GM03348 (cell line): ENCODE results near the gene FAM174C.
A peak's percentile ranks its signal among the peaks of the same experiment; 100 is the strongest.

ENCODE experiments used
- DNase-seq: peaks from one replicate; pipeline ENCODE4 v3.0.0; 2012; ENCODE audit warnings: low spot score

The FAM174C gene

GRCh38 chr19:1275260-1275975 is at the start of gene FAM174C:
Gene FAM174C, plus strand, starts transcription at chr19:1275530. Its CDS starts 20 bp downstream, at chr19:1275550.
- DNase-seq = peak; percentile 97

DNA sequence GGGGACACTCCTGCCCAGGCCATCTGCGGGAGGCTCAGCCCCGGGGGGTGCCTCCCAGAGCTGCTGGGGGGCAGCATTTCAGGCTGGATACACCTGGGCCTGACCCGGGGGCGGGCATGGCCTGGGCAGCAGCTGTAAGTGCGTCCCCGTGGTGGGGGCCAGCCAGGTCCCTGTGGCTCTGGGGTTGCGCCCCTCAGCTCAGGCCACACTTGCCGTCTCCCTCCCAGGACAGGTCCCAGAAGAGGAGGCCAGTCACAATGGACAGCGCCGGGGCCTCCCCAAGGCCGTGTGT is 49.2 kb upstream of the FAM174C start:
- DNase-seq = no peak

GRCh38 chr19:1226522-1227303 is 48.6 kb upstream of the FAM174C start:
- no peak for DNase-seq

- DNase-seq = no peak
Measured at GRCh38 chr19:1227304-1228054, 47.9 kb upstream of the FAM174C start.

- no peak for DNase-seq
Measured at GRCh38 chr19:1228161-1228957, 47.0 kb upstream of the FAM174C start.

DNA sequence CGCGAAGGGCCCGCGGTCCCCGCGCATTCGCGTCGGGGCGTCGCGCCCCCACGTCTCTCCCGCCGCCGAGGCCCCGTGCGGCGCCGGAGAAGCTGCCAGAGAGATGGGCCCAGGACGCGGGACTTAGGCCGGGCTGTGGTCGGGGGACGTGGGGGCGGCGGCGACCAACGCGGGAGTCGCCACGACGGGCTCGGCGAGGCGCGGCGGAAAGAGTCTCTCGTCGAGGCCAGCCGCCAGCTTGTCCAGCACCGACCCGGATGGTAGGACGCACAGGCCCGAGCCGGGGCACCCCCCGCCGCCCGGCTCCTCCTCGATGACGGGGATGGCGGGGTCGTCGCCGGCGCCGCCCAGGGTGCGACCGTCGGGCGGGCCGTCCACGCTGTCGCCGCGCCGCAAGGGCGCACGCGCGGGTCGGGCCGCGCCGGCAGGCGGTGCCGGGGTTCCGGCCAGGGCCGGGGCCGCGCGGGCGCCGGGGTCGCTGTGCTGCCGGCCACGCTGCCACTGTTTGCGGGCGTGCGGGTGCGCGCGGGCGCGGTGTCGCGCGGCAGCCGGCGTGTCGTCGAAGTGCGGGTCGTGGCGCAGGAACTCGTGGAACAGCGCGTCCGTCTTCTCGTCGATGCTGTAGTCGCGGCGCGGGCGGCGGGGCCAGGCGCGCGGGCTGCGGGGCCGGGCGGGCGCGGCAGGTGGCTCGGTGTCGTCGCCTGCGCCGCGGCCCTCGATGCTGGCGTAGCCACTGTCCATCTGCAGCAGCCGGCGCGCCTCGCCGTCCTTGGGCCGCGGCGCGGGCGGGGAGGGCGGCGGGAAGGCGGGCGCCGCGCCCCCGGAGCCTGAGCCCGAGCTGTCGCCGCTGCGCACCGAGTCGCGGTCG is 46.0 kb upstream of the FAM174C start:
- no peak for DNase-seq

- DNase-seq = no peak
Measured at GRCh38 chr19:1229924-1230782, 45.2 kb upstream of the FAM174C start.

DNA sequence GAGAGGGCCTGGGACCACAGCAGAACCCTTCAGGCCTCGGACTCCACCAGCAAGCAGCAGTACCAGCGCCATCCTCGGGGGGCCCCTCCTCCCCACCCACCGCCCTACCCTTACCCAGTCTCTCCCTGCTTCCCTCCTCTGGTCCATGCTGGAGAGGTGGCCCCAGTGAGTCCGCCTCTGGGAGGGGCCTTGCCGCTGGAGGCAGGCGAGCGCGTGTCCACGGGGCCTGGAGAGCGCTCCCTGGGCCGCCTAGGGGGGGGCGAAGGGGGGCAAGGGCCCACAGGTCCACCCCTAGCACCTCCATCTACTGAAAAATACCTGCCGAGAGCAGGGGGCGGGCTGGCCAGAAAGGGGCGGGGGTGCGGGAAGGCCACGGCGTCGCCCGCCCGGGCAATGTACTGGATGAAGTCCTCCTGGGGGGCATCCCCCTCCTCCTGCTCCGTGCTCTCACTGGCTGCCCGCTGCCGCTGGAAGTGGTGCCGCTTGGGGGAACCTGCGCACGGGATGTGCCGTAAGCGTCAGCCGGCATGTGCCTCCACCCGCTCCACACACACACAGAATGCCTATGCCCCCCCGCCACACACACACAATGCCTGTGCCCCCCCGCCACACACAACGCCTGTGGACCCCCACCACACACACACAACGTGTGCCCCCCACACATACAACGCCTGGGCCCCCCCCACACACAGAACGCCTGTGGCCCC is 44.4 kb upstream of the FAM174C start:
- no peak for DNase-seq

DNA sequence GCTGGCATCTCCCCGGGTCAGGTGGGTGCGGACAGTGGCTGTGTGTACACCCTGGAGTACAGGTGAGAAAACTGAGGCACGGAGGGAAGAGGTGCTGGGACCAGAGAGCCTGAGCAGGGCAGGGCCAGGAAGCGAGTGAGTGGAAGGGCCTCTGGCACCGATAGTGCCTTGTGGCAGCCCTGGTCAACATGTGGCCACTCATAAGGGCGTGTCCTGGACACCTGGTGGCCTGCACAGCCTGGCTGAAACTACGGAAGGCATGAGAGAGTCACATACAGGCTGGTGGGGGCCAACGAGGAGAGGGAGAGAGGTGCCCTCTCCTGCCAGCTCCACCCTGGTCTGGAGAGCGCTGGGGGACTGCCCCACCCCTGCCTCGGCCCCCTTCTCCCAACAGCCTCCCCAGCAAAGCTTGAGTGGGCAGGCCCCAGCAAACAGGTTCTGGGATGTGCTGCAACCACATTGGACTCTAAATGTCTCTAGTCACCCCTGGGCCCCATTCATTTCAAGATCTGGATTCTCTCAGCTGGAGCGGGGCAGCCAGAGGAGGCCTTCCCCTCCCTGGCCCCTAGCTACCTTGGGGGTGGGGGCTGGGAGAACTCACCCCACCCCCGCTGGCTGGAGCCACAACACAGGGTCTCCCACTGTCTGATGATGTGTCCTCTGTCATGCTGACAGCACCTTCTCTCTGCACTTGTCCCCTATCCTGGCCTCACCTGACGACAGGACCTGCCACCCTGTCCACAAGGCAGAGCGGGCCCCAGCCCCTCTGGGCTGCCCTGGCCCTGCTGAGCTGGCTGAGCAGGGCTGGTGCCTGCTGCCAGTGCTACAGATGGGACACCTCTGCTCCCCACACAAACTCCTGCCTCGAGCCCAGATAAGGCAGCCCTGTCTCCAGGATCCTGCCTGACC is 43.3 kb upstream of the FAM174C start:
- DNase-seq = no peak

DNA sequence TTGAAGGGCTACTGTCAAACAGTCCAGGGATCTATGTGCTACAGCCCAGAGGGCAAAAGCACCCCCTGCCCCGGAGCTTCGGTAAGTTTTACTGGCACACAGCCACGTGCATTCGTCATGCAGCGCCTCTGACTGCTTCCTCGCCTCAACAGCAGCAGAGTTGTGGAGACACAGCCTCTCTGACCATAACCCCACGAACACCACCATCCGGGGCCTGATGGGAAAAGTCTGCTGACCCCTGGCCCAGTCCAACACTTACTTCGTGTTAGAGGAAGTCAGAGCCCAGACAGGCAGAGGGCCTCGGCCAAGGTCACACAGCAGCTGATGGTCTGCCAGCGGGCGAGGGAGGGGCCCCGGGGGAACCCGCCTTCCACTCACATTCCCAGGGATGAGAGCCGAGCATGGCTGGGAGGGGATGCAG is 42.7 kb upstream of the FAM174C start:
- DNase-seq = no peak

GRCh38 chr19:1233115-1233667 is 42.1 kb upstream of the FAM174C start:
- no peak for DNase-seq

- DNase-seq = no peak
Measured at GRCh38 chr19:1234051-1234954, 41.0 kb upstream of the FAM174C start.

DNA sequence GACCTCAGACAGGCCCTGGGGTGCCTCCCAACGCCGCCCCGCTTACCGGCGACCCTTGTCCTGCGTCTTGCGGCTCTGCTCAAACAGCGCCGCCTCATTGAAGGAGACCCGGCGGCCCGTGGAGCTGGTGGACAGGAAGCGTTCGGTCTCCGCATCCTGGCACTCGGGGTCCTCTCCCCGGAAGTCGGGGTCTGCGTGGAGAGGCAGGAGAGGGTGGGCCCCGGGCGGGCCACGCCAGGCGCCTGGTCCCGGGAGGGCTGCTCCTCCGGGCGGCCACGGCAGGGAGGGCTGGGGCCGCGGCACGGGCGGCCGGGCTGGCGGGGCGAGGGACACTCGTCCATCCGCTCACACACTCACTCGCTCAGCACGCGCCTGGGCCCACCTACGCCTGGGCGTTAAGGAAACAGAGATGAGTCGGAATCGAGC is 40.4 kb upstream of the FAM174C start:
- DNase-seq = no peak

- no peak for DNase-seq
Measured at GRCh38 chr19:1235625-1236538, 39.4 kb upstream of the FAM174C start.

GRCh38 chr19:1236576-1236975 is 38.8 kb upstream of the FAM174C start:
- DNase-seq = peak; percentile 42
